B cell (primary cell): ENCODE results near the gene TMC1. TPM values are rescaled to one million over a fixed set of nuclear protein-coding genes. Genes with fewer than 3 reads are reported as not detected.

Source experiments
- ATAC-seq: fragments of 200-7000 bp; cut with Tn5 transposase; one replicate; pipeline ENCODE4 v1.10.0; 2021; ENCODE audit warnings: low read depth, mild to moderate bottlenecking, moderate number of reproducible peaks, moderate library complexity
- CTCF ChIA-PET: fragments of 350-600 bp; sonication (Branson Sonifier 250); formaldehyde crosslinking; loops from one replicate; lab custom pipeline; 2021; ENCODE audit warnings: antibody characterized with exemption, inconsistent platforms; lab: Charles Lee
- POLR2A ChIA-PET: fragments of 350-600 bp; sonication (Branson Sonifier 250); formaldehyde crosslinking; loops from one replicate; lab custom pipeline; 2021; ENCODE audit warnings: antibody characterized with exemption; lab: Charles Lee
- DNase-seq: peaks from one replicate; pipeline ENCODE4 v3.0.0; 2013
- H2AFZ ChIP-seq: 2 replicates; pipeline ENCODE4 v1.6.1; 2012; ENCODE audit warnings: mild to moderate bottlenecking, low read depth, low read length; ENCODE audit not compliant: insufficient read depth, poor library complexity, severe bottlenecking
- H3K27ac ChIP-seq, 2 donors: 1 replicate in 1 of 2; 2 replicates in 1 of 2; pipeline ENCODE4 v1.5.1; 2012 to 2013; ENCODE audit warnings: low read length in 2 of 2, mild to moderate bottlenecking in 2 of 2, moderate library complexity in 1 of 2
- H3K27me3 ChIP-seq, 4 experiments: fragments of 200-600 bp in 1 of 4; sonication (generic) in 1 of 4; replicated peaks in 1 of 4; 1 replicate in 2 of 4; 2 replicates in 2 of 4; pipeline versions ENCODE4 v1.6.1 to v1.7.0; 2013 to 2016; ENCODE audit warnings: low read length in 3 of 4, mild to moderate bottlenecking in 2 of 4, mixed read lengths in 1 of 4, moderate library complexity in 1 of 4; ENCODE audit not compliant: insufficient read depth in 4 of 4, control insufficient read depth in 3 of 4; ENCODE audit errors: control extremely low read depth in 1 of 4
- H3K36me3 ChIP-seq, 2 experiments: replicated peaks in 1 of 2; 1 replicate in 1 of 2; 2 replicates in 1 of 2; pipeline versions ENCODE4 v1.6.1 to v1.7.1; 2013; ENCODE audit warnings: low read length in 1 of 2; ENCODE audit not compliant: insufficient read depth in 2 of 2, control insufficient read depth in 1 of 2; ENCODE audit errors: control extremely low read depth in 1 of 2, extremely low read depth in 1 of 2
- H3K4me1 ChIP-seq, 2 donors: fragments of 200-600 bp in 1 of 2; sonication (generic) in 1 of 2; 1 replicate in 1 of 2; 2 replicates in 1 of 2; pipeline versions ENCODE4 v1.5.1 to v1.6.1; 2013 to 2017; ENCODE audit warnings: low read length in 2 of 2; ENCODE audit not compliant: control insufficient read depth in 2 of 2, insufficient read depth in 2 of 2
- H3K4me2 ChIP-seq: replicated peaks from 2 replicates; pipeline ENCODE3; 2012; ENCODE audit warnings: mild to moderate bottlenecking, low read depth, low read length; ENCODE audit not compliant: poor library complexity, severe bottlenecking
- H3K4me3 ChIP-seq, 5 experiments: fragments of 200-600 bp in 1 of 5; sonication (generic) in 1 of 5; 1 replicate in 3 of 5; 2 replicates in 2 of 5; pipeline versions ENCODE4 v1.5.1 to v1.7.0; 2011 to 2016; ENCODE audit warnings: low read length in 4 of 5, mild to moderate bottlenecking in 4 of 5, low read depth in 2 of 5, control low read depth in 1 of 5, moderate library complexity in 1 of 5; ENCODE audit not compliant: insufficient read depth in 1 of 5; ENCODE audit errors: control extremely low read depth in 1 of 5, extremely low read depth in 1 of 5
- H3K79me2 ChIP-seq: fragments of 200-600 bp; sonication (generic); one replicate; pipeline ENCODE4 v1.6.0; 2016; ENCODE audit warnings: low read length; ENCODE audit not compliant: control insufficient read depth, insufficient read depth
- H3K9ac ChIP-seq: fragments of 200-600 bp; sonication (generic); 2 replicates; pipeline ENCODE4 v1.6.1; 2017; ENCODE audit warnings: mild to moderate bottlenecking, low read length, moderate library complexity
- H3K9me3 ChIP-seq, 3 donors: one replicate each; pipeline versions ENCODE4 v1.6.1 to v1.7.1; 2013; ENCODE audit warnings: low read length in 2 of 3; ENCODE audit not compliant: control insufficient read depth in 2 of 3, insufficient read depth in 1 of 3; ENCODE audit errors: control extremely low read depth in 1 of 3
- H4K20me1 ChIP-seq: 2 replicates; pipeline ENCODE4 v1.6.0; 2012; ENCODE audit warnings: mild to moderate bottlenecking, low read length; ENCODE audit not compliant: insufficient read depth, control insufficient read depth, poor library complexity, severe bottlenecking
- H3K27ac Mint-ChIP-seq: one replicate; pipeline ENCODE4 v1.8.0; 2021; ENCODE audit warnings: mixed read lengths
- H3K27me3 Mint-ChIP-seq: one replicate; pipeline ENCODE4 v1.8.0; 2021; ENCODE audit warnings: mixed read lengths
- H3K4me1 Mint-ChIP-seq: one replicate; pipeline ENCODE4 v1.8.0; 2021; ENCODE audit warnings: mixed read lengths
- H3K4me3 Mint-ChIP-seq: one replicate; pipeline ENCODE4 v1.8.0; 2021; ENCODE audit warnings: mixed read lengths
- H3K9me3 Mint-ChIP-seq: one replicate; pipeline ENCODE4 v1.8.0; 2022; ENCODE audit warnings: mixed read lengths; ENCODE audit not compliant: insufficient read depth
- EZH2 ChIP-seq: IDR thresholded peaks from 2 replicates; pipeline ENCODE4 v1.6.1; 2012; ENCODE audit warnings: borderline replicate concordance, low read depth, mild to moderate bottlenecking, moderate library complexity, low read length; ENCODE audit not compliant: insufficient read depth, poor library complexity, severe bottlenecking
- WGBS: methylation state at CpG from one replicate; pipeline ENCODE4 v1.1.5; 2013; ENCODE audit warnings: missing lambda C conversion rate; ENCODE audit not compliant: insufficient coverage; 5-methylcytosine and 5-hydroxymethylcytosine counted together
- intact Hi-C: fragments of 100-400 bp; cut with micrococcal nuclease; formaldehyde crosslinking; loops from one replicate; pipeline ENCODE4 v1.10.0; 2022
- polyA plus RNA-seq: library from polyadenylated mRNA; depleted of rRNA; stranded (reverse); fragments of >200 nt; gene quantifications from 2 replicates; pipeline ENCODE4 v1.2.3, GENCODE V29; 2012
- total RNA-seq, 2 donors: library from RNA; stranded (reverse); fragments of 120-200 nt in 1 of 2; gene quantifications; 1 replicate in 1 of 2; 2 replicates in 1 of 2; pipeline versions ENCODE4 v1.2.3 to v1.2.4, GENCODE V29; 2013 to 2022
- TF ChIP-seq, protein P1 (sequence below): fragments of 200-600 bp; IDR thresholded peaks from one replicate; pipeline ENCODE4 v1.8.0; 2022; ENCODE audit warnings: antibody characterized with exemption, mild to moderate bottlenecking

TMC1 gene
- total and polyA plus RNA-seq, 2 donors (not counting 1 experiment from before 2014, with no cell fraction given): not detected

- Histone ChIP-seq H3K9ac (no peak overlapping the region), H3K79me2 (no peaks in the 10 kb centered on the region), H3K27ac (no peak overlapping the region), H4K20me1 (no peaks in the 10 kb centered on the region), H3K4me3 (no peak overlapping the region), H3K36me3 (no peaks in the 10 kb centered on the region), H3K4me1 (no peaks in the 10 kb centered on the region), H3K9me3 (no peaks in the 10 kb centered on the region), H3K4me2 (no peak overlapping the region), H3K27me3 (peaks cover 0 to 2% (median under 1%) of the 10 kb centered on the region in 4 experiments), H2AFZ (no peak overlapping the region)
- intact Hi-C loops: loop anchor here (10.0 kb wide), 1 partner anchor 64 kb away; no protein-coding TSS in a partner anchor
- ChIA-PET CTCF (no interaction called here), POLR2A (no interaction called here)
- WGBS: 83% methylated on average over 1 of the region's 1 CpG
- peaks cover 3% of the 10 kb centered on the region for H3K27me3 Mint-ChIP-seq
- H3K4me3 Mint-ChIP-seq: no peak overlapping the region
- TF ChIP-seq, protein P1, sequence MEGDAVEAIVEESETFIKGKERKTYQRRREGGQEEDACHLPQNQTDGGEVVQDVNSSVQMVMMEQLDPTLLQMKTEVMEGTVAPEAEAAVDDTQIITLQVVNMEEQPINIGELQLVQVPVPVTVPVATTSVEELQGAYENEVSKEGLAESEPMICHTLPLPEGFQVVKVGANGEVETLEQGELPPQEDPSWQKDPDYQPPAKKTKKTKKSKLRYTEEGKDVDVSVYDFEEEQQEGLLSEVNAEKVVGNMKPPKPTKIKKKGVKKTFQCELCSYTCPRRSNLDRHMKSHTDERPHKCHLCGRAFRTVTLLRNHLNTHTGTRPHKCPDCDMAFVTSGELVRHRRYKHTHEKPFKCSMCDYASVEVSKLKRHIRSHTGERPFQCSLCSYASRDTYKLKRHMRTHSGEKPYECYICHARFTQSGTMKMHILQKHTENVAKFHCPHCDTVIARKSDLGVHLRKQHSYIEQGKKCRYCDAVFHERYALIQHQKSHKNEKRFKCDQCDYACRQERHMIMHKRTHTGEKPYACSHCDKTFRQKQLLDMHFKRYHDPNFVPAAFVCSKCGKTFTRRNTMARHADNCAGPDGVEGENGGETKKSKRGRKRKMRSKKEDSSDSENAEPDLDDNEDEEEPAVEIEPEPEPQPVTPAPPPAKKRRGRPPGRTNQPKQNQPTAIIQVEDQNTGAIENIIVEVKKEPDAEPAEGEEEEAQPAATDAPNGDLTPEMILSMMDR: no peak
- no peak for TF ChIP-seq EZH2
- H3K4me1 Mint-ChIP-seq: no peaks in the 10 kb centered on the region
- H3K27ac Mint-ChIP-seq: no peak overlapping the region
- H3K9me3 Mint-ChIP-seq: no peaks in the 10 kb centered on the region
- no peak for ATAC-seq
- no peak for DNase-seq
Observed at GRCh38 chr9:72721067-72721466, 199.7 kb downstream of the TMC1 start.

DNA sequence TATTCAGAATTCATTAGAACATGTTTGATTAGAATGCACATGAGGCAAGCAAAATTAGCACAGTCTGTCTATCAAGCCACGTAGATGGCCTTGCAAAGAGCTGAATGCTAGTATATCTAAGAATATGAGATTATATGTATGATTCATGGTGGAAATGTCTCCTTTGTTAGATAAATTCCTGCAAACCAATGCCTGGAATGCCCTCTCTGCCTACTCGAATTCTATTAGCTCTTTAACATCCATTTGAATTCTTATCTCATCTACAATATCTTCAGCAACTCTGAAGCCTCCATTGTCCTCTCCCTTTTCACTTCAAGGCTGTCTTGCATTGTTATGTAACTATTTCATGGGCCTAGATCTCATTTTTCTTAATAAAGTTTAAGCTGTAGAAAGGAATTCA is 205.5 kb downstream of the TMC1 start:
- TF ChIP-seq EZH2: no peak
- TF ChIP-seq, protein P1: no peak
- H3K4me1 Mint-ChIP-seq: no peaks in the 10 kb centered on the region
- Histone ChIP-seq H4K20me1 (no peaks in the 10 kb centered on the region), H2AFZ (no peak overlapping the region), H3K79me2 (no peaks in the 10 kb centered on the region), H3K9ac (no peak overlapping the region), H3K36me3 (no peaks in the 10 kb centered on the region), H3K4me1 (no peaks in the 10 kb centered on the region), H3K4me2 (no peak overlapping the region), H3K27ac (no peak overlapping the region), H3K4me3 (no peak overlapping the region), H3K9me3 (no peaks in the 10 kb centered on the region), H3K27me3 (no peaks in the 10 kb centered on the region)
- peaks cover 5% of the 10 kb centered on the region for H3K27me3 Mint-ChIP-seq
- H3K9me3 Mint-ChIP-seq: no peaks in the 10 kb centered on the region
- no peak overlapping the region for H3K27ac Mint-ChIP-seq
- ATAC-seq (no peak), DNase-seq (no peak)
- WGBS: no CpG with 5 or more reads among the region's 2 CpGs
- intact Hi-C loops: loop anchor here (10.0 kb wide), 1 partner anchor 58 kb away; no protein-coding TSS in a partner anchor
- H3K4me3 Mint-ChIP-seq: no peak overlapping the region
- CTCF ChIA-PET: no interaction called here
- POLR2A ChIA-PET: no interaction called here
